SIG-M5 treated with dmso at 0.1 percent for 504 hours (cell line): ENCODE measurements around the gene PAX4.

Source experiments
- DNase-seq: peaks from one replicate; lab custom pipeline; 2025; ENCODE audit not compliant: unreplicated experiment; lab: John Stamatoyannopoulos, UW

Gene PAX4

DNA sequence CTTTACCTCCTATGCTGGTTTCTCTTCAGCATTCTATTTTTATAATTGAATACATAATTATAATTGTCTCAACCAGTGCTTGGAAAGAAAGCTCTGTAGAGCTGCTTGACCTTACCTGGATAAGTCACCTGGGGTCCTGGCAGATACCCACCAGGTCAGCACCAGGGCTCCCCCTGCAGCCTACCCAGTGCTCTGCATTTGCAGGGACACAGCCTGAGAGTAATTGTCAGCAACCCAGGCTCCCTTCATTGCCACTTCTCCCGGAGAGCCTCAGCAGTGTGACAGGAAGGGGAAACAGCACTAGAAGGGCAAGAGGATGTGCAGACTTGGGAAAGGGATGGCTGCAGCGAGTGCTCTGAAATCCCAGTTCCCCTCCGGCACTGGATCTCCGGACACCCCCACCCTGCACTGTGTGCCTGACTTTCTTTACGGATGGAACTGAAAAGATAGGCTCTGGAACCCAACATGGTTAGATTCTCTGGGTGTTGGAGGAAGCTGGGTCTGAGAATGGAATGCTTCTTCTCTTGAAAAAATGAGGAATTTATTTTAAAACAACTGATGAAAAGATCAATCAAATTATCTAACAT lies 11.4 kb upstream of the PAX4 start:
- peak; percentile 27 for DNase-seq

- DNase-seq = no peak
Observed at GRCh38 chr7:127628445-127628844, 10.5 kb upstream of the PAX4 start.

- DNase-seq = no peak
Observed at GRCh38 chr7:127625331-127625730, 7.4 kb upstream of the PAX4 start.

GRCh38 chr7:127620406-127621233 lies 2.7 kb upstream of the PAX4 start:
- DNase-seq = peak; percentile 23

DNA sequence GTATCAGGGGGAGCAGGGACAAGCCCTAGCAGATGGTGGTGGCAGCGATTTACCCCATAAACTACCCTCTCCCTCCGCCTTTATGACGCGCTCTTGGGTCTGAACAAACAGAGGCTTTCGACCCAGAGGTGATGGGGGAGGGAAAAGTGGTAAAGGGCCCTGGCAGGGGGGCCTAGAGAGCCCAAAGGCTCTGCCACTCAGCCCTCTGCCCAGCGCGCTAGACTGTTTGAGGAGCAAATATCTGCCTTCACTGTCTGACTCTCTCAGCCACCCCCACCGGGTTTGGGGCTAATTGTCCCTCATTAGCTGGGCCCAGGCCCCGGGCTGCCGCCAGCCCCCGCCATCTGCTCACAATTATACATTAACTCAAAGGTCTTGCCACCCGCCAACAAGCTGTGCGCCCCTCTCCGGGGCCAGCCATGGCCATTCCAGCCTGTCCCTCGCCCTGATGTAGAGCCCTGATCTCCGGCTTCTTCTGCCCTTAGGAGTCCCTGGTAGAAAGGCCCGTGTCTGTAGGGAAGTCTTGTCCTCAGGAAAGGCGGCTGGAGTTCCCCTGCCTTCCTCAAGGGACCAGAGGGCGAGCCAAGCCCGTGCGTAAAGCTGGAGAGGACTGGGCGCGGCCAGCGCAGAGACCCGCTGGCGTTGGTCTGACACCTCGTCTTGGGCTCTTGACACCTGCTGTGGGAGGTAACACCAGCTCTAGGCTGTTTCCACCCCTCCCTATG lies 1.9 kb upstream of the PAX4 start:
- no peak for DNase-seq

DNA sequence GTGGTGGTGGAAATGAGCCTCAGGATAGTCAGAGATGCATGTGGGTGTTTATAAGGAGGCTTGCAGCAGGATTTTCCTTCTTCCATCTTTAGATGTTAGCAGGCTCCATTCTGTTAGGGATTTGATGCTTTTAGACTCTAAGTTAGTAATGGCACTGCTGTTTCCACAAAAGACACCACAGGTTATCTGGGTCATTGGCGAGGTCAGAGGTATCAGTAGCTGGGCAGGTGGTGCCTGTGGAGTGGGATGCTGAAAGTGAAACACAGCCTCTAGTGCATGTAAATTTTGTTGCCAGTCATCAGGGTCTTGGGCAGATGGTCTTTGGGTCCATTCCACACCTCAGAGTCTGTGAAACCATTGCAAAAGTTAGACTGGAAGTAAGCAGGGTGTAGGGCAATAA lies 833 bp upstream of the PAX4 start:
- DNase-seq = no peak

DNA sequence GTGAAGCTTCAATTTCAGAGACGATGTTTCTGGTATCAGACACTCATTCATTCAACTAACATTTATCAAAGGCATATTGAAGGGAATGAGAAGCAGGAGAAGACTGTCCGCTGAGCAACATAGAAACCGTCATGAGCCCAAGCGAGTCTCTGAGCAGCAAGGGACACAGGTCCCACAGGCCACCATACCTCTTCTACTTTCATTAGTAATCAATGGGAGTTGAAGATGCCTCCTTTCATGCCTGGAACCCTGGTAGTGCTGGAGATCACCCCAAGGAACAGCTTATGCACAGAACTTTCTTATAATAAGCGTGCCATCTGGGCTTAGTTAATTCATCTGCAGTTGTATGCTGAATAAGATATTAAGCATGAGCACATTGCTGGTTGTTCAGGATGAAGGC lies 1.2 kb downstream of the PAX4 start:
- no peak for DNase-seq

GRCh38 chr7:127612263-127612662 lies 5.7 kb downstream of the PAX4 start:
- DNase-seq = no peak

- no peak for DNase-seq
Observed at GRCh38 chr7:127609297-127609696, 8.6 kb downstream of the PAX4 start.

DNA sequence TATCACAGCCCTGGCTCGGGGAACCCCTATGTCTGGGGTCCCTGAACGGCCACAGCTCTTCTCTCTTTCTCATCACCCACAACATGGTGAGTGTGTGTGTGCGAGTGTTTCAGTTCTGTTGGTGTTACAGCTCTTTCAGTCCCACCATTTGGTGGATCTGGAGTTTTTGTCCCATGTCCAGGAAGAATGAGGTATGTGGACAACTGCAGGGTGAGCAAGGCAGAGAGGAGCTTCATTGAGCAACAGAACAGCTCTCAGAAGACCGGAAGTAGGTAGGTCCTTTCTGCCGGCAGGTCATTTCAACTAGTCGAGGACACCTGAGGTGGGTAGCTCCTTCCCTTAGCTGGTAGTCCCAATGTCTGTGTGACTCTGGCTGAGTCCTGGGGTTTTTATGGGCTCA lies 9.5 kb downstream of the PAX4 start:
- no peak for DNase-seq

DNA sequence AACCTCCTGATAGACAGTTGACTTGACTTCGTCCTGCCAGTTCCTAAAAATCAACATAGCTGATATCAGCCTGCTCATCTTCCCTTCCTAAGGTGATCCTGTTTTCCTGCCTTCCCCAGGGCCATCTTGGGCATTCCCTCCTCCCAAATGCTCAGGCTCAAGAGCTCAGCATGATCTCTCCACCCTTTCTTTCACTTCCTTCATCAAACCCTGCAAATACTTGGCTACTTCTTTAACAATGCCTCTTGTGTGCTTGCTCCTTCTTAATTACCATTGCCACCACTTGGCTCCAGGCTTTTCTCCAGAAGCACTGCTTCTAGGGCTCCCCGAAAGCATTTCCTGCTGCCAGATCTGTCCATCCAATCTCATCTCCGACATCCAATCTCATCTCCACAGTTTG lies 17.1 kb downstream of the PAX4 start:
- no peak for DNase-seq

GRCh38 chr7:127598318-127598717 lies 19.6 kb downstream of the PAX4 start:
- no peak for DNase-seq

GRCh38 chr7:127595737-127596136 lies 22.2 kb downstream of the PAX4 start:
- no peak for DNase-seq

GRCh38 chr7:127594490-127594889 lies 23.5 kb downstream of the PAX4 start:
- DNase-seq = peak; percentile 91

DNA sequence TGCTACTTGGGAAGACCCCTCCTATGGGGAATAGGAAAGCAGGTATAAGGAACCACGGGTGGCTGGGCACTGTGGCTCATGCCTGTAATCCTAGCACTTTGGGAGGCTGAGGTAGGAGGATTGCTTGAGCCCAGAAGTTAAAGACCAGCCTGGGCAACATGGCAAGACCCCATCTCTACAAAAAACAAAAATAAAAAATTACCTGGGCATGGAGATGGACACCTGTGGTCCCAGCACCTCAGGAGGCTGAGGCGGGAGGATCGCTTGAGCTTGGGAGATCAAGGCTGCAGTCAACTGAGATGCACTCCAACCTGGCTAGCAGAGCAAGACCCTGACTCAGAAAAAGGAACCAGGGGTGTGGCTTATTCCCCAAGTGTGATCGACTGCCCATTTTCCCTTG lies 25.4 kb downstream of the PAX4 start:
- DNase-seq = no peak

DNA sequence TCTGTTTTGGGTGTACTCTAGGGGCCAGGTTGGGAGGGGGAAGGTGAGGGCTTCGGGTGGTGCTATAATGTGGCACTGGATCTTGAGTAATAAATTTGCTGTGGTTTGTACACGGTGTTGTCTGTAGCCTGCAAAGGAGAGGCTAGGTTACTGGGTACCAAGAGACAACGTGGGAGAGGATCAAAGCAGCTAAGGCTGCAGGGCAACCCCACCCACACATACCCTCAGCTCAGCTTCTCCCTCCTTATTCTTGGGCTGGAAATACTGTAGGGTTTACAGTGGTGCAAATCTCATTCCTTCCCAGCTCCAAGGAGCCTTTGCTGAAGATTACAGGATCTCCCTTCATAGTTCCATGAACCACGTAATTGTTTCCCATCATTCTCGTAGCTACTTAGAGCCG lies 26.4 kb downstream of the PAX4 start:
- no peak for DNase-seq

- no peak for DNase-seq
Observed at GRCh38 chr7:127591189-127591588, 26.8 kb downstream of the PAX4 start.

DNA sequence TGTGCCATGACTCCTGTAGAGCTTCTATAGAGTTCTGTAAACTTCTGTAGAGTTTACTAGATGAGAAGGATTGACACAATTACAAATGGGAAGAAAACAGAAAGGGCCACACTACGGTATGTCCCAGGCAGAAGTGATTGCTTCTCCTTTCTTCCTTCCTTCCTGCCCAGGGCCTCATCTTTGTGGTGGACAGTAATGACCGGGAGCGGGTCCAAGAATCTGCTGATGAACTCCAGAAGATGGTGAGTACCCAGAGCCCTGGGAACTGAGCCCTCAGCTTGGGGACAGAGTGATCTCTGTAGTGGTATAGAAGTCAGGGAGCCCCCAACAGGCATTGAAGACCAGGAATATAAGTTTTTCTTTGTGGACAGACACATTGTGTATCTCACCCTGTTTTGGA lies 28.0 kb downstream of the PAX4 start:
- no peak for DNase-seq

GRCh38 chr7:127588697-127589482 lies 29.1 kb downstream of the PAX4 start:
- peak; percentile 40 for DNase-seq

GRCh38 chr7:127588019-127588696 lies 29.8 kb downstream of the PAX4 start, which contains the start of gene ARF5:
ARF5 (plus strand) TSS chr7:127588411; CDS start chr7:127588499, 88 bp downstream.
- peak; percentile 62 for DNase-seq

DNA sequence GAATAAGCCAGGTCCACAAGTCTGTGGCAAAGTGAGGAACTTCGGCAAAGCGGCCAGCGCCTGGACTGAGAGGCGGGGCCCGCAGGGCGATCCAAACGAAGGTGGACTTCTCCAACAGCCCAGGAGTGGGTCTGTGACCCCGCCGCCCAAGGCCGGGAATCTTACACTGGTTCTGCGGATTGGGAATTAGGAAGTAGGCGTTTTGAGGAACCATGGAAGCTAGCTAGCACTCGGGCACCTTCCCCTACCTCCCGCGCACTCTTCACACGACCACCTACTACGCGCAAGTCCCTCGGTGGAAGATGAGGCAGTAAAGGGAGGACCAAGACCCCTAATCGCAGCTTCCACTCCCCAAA lies 30.3 kb downstream of the PAX4 start:
- no peak for DNase-seq
